HG03039 (cell line): ENCODE measurements around the gene NPAS3.

Experiments
- ATAC-seq: cut with Tn5 transposase; IDR thresholded peaks from one replicate; pipeline ENCODE4 v1.9.1; 2021; ENCODE audit warnings: mild to moderate bottlenecking, moderate library complexity; ENCODE audit not compliant: unreplicated experiment

Gene NPAS3

DNA sequence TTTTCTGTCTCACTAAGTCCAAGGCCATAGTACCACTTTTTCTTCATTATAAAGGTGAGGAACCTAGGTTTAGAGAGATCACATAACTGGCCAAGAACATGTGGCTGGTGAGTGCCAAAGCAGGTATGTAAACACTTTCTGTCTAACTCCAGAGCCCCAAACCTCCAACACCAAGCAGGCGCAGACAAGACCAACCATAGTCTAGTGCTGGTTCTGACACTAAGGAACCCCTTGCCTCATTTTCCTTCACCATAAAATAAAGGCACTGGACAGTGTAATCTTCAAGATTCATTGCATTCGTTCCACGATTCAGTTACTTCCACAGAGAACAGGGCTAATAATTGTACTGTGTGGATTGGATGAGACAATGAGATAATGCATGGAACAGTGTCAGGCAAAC lies 71.0 kb downstream of the NPAS3 start:
- ATAC-seq = no peak

DNA sequence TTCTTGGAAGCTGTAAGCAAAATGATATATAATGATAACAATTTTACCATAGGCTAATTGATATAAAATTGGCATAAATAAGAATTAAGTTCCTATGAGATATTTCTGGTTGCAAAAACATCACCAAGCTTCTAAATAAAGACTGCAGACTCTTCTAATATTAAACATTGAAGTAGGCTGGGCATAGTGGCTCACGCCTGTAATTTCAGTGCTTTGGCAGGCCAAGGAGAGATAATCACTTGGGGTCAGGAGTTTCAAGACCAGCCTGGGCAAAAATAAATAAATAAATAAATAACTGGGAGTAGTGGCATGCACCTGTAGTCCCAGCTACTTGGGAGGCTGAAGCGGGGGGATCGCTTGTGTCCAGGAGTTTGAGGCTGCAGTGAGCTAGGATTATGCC lies 71.8 kb downstream of the NPAS3 start:
- ATAC-seq = no peak

DNA sequence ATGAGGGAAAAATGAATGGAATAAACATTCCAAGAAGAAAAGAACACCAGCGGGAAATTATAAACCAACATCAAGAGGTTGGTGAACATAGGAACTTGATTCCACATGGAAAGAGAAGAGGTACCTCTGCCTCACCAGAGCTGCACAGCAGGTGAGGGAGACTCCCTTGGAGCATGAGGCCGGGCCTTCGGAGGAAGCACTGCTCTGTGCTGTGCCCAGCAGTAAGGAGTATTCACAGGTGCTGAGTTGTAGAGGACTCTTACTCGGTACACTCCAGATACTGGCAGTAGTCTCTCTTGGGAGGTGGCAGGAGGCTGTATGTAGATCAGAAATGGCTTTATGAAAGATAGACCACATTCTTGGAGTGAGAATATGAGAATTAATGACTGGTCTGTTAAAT lies 76.0 kb downstream of the NPAS3 start:
- ATAC-seq = no peak

DNA sequence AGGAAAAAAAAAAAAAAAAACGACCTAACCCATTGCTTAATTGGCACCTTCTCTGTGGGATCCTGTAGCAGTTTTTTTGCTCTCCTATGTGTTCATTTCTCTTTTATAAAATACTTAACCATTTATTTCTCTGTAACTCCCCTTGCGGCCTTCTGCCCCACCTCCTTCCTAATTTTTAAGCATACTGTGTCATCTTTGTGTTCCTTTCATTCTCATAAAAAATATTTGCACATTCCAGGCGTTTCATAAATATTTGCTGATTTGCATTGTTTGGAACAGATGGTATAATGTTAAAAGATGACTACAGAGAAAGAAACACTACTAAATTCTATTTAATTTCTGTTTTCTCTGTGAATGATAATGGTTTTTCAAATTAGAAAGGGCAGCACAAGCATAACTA lies 77.9 kb downstream of the NPAS3 start:
- ATAC-seq = no peak

DNA sequence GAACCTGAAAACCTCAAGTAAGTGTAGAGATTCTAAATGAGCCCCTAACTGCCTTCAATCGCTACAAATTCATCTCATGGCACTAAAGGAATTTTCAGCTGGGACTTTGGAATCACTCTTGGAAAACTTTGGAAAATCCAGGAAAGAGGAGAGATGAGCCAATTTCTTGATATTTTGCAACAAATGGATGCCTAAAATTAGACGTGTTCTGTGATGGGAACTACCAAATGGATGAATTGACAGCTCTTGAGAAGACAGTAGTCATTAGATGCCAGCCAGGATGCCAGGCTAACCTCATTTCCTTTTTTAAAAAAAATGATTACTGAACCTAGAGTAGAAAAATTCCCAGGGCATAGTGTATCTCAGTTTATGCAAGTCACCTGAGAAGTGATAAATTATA lies 78.3 kb downstream of the NPAS3 start:
- ATAC-seq = no peak

DNA sequence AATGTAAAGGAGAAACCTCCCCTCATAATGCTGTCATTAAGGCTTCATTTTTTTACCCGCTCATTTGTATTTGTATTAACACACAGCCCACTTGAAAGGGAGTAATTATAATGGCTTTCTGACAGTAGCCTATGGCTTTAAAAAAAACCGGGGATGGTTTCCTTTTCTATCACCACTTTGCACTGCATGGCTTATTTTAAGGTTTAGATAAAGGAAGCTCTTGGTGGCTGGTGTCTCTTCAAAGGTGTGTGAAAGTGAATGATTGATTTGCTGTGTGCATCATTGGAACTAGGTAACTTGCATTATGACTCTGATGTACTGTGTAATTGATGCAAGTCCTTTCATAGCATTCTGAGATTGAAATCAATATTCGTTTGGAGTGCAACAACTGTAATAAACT lies 80.7 kb downstream of the NPAS3 start:
- no peak for ATAC-seq

DNA sequence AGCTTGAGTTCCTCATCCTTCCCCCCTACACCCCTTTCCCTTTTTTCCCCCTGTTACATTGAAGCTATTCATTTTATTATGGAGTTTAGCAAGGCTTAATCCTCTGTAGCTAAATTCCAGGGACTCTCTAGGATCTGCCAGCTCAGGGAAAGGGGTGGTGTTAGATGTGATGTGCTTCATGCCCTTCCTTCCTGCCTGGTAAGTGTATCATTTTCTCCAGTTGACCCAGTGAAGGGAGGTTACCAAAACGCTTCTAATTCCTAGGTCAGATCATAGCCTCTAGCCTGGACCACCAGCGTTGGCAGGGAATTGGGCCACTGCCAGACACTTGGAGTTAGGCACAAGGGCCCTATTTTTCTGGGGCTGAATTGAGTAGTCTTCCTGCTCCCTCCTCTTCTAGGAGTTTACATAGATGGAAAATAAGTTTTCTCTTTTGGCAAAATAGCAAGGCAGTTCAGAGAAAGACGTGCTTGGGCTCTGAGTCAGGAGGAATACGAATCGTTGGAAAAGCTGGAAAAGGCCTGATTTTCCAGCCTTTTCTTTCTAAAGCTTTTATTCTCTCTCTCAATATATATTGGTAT lies 88.3 kb downstream of the NPAS3 start:
- ATAC-seq = no peak

DNA sequence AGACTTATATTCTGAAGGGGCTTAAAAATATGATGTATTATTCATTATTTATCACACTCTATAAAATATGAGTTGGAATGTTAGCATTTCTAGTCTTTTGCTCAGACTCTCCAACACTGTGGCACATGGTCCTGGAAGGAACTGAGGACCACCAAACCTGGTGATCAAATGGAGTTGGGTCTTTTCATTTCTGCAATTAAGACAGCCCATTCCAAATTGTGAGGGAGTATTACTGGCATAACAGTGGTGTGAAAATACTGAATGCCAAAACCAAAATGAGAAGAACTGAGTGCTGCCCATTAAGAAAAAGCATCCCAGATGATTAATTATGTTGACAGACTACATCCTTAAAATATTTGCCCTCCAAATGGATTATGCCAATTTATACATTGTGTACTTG lies 90.8 kb downstream of the NPAS3 start:
- ATAC-seq = no peak

DNA sequence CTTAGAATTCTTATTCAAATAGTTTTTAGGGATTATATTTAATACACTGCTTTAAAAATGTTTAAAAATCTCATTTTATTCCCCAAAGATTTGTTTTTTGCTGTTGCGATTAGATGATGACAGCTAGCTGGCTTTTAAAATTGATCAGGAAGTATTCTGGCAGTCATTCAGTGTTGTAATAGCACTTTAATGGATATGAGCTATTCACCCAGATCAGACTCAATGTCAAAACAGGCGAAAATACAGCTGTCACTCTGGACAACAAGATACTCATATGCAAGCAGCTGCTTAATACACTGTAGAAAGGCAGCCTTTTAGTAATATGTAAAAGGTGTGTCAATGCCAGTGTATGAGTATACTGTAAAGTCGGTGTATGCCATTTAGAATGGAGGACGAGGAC lies 91.7 kb downstream of the NPAS3 start:
- ATAC-seq = no peak

DNA sequence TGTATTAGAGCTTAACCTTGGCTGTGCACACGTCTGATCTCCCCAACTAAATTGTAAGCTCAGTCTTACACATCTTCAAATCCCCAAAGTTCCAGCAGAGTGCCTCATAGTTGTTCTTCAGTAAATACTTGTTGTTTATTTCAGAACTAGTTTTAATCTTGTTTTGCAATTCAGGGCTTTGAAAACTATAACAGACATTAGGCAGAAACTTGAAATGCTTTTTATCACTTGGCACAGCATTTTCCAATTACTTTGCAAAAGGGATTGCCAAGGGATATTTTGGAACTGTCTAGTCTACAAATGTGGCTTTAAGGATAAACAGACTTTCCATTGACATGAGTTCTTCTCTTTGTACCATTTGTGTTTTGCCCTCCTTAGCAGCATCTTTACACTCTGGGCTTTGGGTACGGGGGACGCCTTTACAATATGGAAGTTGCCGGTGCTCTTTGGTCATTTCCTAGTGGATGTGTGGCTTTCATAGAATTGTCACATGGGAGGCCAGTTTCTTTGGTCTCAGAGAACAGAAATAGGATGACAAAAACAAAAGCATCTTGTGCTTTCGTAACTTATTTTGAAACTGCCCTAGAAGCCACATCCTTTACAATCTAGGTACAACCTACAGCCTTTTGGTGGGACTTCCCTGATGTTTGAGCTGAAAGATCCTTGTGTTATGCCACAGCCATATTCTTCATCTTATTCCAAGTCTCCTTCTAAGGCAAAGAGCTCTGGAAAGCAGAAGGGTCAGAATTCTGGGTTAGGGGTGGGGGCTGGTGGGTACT lies 96.9 kb downstream of the NPAS3 start:
- no peak for ATAC-seq

DNA sequence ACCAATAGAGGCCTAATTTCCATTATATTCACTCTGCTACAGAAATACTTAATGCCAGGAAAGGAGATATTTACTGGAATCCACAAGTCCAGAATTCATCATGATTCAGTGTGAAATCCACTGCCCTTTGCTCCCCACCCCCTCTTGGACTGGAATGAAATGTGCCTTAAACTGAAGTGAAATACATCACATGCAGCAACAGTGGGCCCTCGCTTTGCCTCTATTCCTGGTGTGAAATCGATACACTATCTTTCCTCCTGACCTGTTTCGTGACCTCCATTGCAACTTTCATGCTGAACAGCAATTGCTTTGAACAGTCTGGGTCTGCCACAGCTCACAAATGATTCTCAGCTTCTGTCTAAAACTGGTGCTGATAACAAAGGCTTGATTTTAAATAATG lies 100.6 kb downstream of the NPAS3 start:
- no peak for ATAC-seq

DNA sequence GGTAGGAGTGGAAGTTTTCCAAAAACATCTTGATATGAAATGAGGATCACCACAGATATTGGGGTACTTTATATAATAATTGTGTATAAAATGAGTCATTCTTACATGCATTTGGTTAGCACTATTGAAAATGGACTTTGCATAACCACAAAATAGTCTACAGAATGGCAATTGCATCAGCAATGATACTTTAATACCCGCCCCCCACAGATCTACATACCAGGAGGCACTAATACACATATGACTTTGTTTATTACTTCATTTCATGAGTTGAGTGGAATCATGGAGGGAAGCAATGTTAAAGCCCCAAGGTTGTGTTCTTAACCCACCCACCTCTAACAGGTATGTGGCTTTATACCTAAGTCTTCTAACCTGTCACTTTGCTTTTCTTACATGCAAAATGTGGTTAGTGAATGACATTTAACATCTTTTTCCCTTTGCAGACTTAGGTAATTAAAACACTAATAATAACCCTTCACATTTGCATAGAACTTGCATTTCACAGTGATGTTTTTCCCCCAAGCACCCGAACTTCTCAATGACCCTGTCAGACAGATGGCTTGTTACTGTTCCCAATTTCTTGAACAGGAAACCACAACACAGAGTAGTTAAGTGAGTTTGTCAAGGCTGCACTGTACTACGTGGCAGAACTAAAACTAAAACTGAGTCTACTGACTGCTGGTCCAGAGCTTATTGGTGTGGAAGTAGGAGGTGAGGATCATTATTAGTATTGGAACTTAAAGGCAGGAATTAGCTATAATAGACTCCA lies 101.9 kb downstream of the NPAS3 start:
- ATAC-seq = no peak

DNA sequence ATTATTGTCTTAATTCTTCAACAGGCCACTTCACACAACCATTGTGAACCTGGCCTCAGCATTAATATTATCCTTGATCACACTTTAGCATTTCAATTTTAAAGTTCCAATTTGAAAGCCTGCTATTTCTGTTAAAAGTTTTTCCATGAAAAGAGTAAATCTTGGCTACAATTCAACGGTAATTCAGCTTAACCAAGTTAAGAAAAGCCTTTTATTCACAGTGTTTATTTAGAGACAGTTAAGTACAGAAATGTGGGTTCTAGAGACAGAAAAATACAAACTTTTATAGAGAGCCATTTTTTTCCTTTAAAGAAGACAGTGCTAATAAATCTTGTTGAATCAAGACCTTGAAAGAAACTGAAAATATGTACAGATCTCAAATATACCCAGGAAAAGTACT lies 103.9 kb downstream of the NPAS3 start:
- no peak for ATAC-seq

DNA sequence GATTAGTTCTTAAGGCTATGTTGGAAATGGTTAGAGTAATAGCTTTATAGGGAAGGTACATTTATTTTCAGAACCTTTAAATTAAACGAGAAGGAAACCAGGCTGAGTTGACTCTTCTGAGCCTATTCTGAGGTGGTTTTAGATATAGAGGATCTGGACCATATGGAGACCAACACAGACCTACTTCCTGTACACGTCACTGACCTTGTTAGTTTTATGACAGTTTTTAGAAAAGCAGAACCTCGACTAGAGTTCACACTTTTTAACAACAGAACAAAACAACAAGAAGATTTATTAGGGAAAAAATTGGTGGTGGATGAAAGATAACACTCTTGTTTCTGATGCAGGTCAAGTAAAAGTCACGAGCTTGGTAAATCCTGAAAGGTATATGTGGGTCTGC lies 107.1 kb downstream of the NPAS3 start:
- ATAC-seq = no peak

DNA sequence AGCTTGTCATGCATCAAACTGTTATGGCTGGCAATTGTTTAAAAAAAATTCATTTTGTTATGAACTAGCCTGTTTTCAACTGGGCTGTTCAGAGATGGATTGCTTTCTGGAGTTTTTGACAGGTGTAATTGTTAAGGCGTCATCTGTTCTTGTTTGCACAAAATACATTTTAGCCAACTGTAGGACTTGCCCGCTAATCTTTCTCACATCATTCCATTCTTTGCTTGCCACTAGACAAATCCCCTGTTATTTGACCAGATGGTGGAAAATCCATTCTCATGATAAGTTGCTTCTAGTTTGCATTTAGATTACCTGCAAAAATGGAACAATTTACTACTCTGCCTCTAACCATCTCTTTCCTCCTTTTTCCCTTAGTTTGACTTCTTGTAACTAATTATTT lies 114.3 kb downstream of the NPAS3 start:
- no peak for ATAC-seq

DNA sequence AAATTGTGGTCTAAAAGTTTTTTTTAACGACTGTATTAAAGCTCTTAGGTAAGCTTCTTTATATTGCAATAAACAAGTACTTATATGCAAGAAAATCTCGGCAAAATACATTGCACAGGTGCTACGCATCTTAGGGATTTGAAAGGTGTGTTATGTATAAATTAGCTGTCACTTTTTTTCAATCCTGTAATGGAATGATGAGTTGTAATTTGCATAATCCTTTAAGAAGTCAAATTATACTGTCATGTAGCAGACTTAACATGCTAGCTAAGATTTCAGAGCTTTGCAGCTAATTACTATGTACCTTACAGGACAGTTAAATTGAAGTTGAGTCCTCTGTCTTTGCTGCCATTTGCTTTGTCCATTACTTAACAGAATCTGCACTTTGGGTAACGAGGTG lies 117.5 kb downstream of the NPAS3 start:
- ATAC-seq = no peak

DNA sequence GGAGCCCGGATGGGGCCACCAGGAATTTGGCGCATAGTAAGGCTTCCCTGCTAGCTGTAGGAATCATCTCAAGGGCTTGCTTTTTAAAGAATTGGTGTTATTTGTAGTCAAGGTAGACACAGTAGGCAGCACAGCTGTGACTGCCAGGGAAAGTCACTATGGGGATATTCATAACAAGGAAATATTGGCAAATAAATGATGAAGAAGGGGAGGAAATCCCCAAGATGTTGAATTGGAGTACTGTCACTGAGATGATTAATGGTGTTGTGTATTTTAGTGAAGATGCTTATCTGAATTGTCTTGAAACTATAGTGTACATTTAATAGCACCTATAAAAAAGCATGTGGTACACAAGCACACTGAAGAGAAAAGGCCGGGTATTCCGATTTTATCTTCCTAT lies 118.9 kb downstream of the NPAS3 start:
- ATAC-seq = no peak

DNA sequence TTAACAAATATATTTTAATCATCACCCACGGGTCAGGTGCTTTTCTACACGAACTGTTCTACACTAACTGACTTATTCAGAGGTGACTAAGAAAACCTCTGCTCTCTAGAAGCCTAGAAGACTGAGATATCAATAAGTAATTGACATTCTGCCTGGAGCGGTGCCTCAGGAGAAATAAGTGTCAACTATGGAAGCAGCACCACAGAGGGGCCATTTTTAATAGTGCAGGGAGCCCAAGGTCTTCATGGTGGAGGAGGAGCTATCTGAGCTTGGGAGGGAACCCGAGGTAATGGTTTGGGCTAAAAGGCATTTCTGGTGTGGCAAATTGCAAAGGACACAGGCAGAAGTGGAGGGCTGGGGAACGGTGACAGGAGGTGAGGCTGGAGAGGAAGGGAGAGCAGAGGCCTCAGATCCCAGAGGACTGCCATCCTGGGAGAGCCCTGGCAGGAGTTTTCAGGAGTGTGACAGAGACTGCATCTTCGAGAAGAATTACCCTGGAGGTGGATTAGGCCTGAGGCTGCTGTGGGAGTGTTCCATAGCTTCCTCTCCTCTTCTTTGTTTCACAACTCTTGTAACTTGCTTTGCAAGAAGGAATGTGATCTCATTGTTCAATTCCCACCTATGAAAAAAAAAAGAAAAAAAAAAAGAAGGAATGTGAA lies 123.1 kb downstream of the NPAS3 start:
- ATAC-seq = no peak

DNA sequence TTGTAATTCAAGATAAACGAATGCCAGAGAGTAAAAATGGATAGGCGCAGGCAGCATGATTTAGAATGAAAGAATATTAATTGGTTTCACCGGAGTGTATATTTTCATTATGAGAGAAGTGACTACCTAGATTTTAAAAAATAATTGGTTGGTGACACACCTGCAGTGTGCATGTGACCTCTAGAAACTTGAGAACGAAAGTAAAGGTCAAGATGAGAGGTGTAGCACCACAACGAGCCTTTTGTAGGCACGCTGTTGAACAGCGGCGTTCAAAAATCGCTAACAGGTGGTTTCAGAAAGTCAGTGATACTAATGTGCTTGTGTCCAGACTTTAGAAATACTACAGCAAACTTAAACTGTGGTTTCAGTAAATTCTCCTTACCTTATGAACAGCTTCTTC lies 123.8 kb downstream of the NPAS3 start:
- ATAC-seq = no peak

DNA sequence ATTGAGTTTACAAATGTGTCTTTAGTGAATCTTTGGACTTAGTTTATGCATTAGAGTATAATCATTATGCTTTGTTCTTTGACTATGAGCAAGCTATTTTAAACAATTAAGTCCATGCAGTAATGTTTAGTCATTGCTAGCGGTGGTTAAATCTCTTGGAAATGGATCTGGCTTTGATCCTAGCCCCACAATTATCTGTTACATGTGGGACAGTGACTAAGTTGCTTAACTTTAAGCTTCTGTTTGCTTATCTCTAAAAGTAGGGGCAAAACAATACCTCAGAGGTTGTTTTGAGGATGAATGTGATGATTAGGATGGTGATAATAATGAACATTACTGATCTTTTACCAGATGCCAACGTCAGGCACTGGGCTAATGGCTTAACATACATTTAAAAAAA lies 124.2 kb downstream of the NPAS3 start:
- ATAC-seq = no peak

DNA sequence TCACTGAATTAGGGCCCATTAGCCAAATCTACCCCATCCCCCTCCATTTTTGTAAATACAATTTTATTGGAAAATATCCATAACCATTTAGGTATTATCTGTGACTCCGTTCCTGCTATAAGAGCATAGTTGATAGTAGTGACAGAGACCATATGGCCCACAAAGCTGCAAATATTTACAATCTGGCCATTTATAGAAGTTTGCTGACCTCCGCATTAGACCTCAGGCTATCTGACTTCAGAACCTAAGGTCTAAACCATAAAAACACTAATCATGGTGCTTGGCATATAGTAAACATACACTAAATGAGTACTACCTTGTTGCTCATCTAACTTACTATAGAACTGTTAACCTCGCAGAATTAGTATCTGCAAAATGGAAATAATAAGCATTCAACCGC lies 124.8 kb downstream of the NPAS3 start:
- no peak for ATAC-seq

DNA sequence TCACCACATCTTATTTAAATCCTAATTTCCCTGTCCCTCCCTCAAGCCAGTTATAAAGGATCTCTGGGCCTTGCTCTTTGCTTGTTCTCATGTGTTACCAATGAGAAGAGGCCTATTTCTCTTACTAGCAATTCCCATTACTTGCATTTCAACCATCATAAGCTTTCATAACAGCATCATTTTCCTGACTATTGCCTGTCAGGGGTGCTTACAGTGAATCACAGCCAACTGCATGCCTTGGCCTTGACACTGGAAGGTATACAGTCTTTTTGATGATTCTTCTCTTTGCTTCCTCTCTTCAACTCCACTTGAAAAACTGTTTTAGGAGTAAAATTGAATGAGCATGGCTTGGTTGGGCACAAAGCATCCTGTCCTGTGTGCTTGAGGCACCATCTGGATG lies 127.0 kb downstream of the NPAS3 start:
- no peak for ATAC-seq
